Measurements from ENCODE around the gene JAM2. TPM values are rescaled to one million over a fixed set of nuclear protein-coding genes. Genes with fewer than 3 reads are reported as not detected.
A peak's percentile ranks its signal among the peaks of the same experiment; 100 is the strongest.
"Not testable (repeated sequence)": the region's sequence is repeated elsewhere in the genome, so short reads cannot be mapped to it uniquely, and the experiment has no call there.

JAM2 gene
- total RNA-seq, 1 experiment from 2014 or later, result not detected

- DNase-seq (ENCODE audit: low read depth), result peak; percentile 5
- in situ Hi-C loops (cut with HindIII; ENCODE audit: low pct_unique_long_range_greater_than_20kb, low sequenced_read_pairs), result no loop called here
Observed at GRCh38 chr21:25640202-25640942, 1.3 kb downstream of the JAM2 start.

GRCh38 chr21:25640943-25641292 lies 1.9 kb downstream of the JAM2 start:
- in situ Hi-C loops (cut with HindIII; ENCODE audit: low pct_unique_long_range_greater_than_20kb, low sequenced_read_pairs), result no loop called here
- DNase-seq (ENCODE audit: low read depth), result no peak

GRCh38 chr21:25643486-25643885 lies 4.4 kb downstream of the JAM2 start:
- DNase-seq (ENCODE audit: low read depth), result no peak
- in situ Hi-C loops (cut with HindIII; ENCODE audit: low pct_unique_long_range_greater_than_20kb, low sequenced_read_pairs), result no loop called here

- no peak for DNase-seq (ENCODE audit: low read depth)
- in situ Hi-C loops (cut with HindIII; ENCODE audit: low pct_unique_long_range_greater_than_20kb, low sequenced_read_pairs), result no loop called here
Observed at GRCh38 chr21:25646474-25646873, 7.4 kb downstream of the JAM2 start.

- DNase-seq (ENCODE audit: low read depth), result no peak
- in situ Hi-C loops (cut with HindIII; ENCODE audit: low pct_unique_long_range_greater_than_20kb, low sequenced_read_pairs), result no loop called here
Observed at GRCh38 chr21:25647647-25648046, 8.6 kb downstream of the JAM2 start.

GRCh38 chr21:25649146-25649545 lies 10.1 kb downstream of the JAM2 start:
- DNase-seq (ENCODE audit: low read depth), result no peak
- in situ Hi-C loops (cut with HindIII; ENCODE audit: low pct_unique_long_range_greater_than_20kb, low sequenced_read_pairs), result no loop called here

- no peak for DNase-seq (ENCODE audit: low read depth)
Observed at GRCh38 chr21:25656412-25656811, 17.4 kb downstream of the JAM2 start.

GRCh38 chr21:25657140-25657539 lies 18.1 kb downstream of the JAM2 start:
- in situ Hi-C loops (cut with HindIII; ENCODE audit: low pct_unique_long_range_greater_than_20kb, low sequenced_read_pairs), result no loop called here
- DNase-seq (ENCODE audit: low read depth), result no peak

More at GRCh38 chr21:25656412-25656811, 17.4 kb downstream of the JAM2 start:
- in situ Hi-C loops (cut with HindIII; ENCODE audit: low pct_unique_long_range_greater_than_20kb, low sequenced_read_pairs), result no loop called here

GRCh38 chr21:25658427-25659035 lies 19.5 kb downstream of the JAM2 start:
- in situ Hi-C loops (cut with HindIII; ENCODE audit: low pct_unique_long_range_greater_than_20kb, low sequenced_read_pairs), result no loop called here
- no peak for DNase-seq (ENCODE audit: low read depth)

- in situ Hi-C loops (cut with HindIII; ENCODE audit: low pct_unique_long_range_greater_than_20kb, low sequenced_read_pairs), result no loop called here
Observed at GRCh38 chr21:25660233-25660632, 21.2 kb downstream of the JAM2 start.

GRCh38 chr21:25664491-25664931 lies 25.5 kb downstream of the JAM2 start:
- no peak for DNase-seq (ENCODE audit: low read depth)
- in situ Hi-C loops (cut with HindIII; ENCODE audit: low pct_unique_long_range_greater_than_20kb, low sequenced_read_pairs), result no loop called here

More at GRCh38 chr21:25660233-25660632, 21.2 kb downstream of the JAM2 start:
- DNase-seq (ENCODE audit: low read depth), result no peak

- in situ Hi-C loops (cut with HindIII; ENCODE audit: low pct_unique_long_range_greater_than_20kb, low sequenced_read_pairs), result no loop called here
Observed at GRCh38 chr21:25670726-25671125, 31.7 kb downstream of the JAM2 start.

GRCh38 chr21:25676451-25676850 lies 37.4 kb downstream of the JAM2 start:
- in situ Hi-C loops (cut with HindIII; ENCODE audit: low pct_unique_long_range_greater_than_20kb, low sequenced_read_pairs), result no loop called here
- no peak for DNase-seq (ENCODE audit: low read depth)

More at GRCh38 chr21:25670726-25671125, 31.7 kb downstream of the JAM2 start:
- DNase-seq (ENCODE audit: low read depth), result no peak

GRCh38 chr21:25682382-25682781 lies 43.3 kb downstream of the JAM2 start:
- in situ Hi-C loops (cut with HindIII; ENCODE audit: low pct_unique_long_range_greater_than_20kb, low sequenced_read_pairs), result no loop called here
- DNase-seq (ENCODE audit: low read depth), result no peak

GRCh38 chr21:25687787-25688186 lies 48.7 kb downstream of the JAM2 start:
- no peak for DNase-seq (ENCODE audit: low read depth)
- in situ Hi-C loops (cut with HindIII; ENCODE audit: low pct_unique_long_range_greater_than_20kb, low sequenced_read_pairs), result no loop called here

GRCh38 chr21:25688275-25689155 lies 49.5 kb downstream of the JAM2 start:
- DNase-seq (ENCODE audit: low read depth), result no peak
- in situ Hi-C loops (cut with HindIII; ENCODE audit: low pct_unique_long_range_greater_than_20kb, low sequenced_read_pairs), result no loop called here

- no peak for DNase-seq (ENCODE audit: low read depth)
- in situ Hi-C loops (cut with HindIII; ENCODE audit: low pct_unique_long_range_greater_than_20kb, low sequenced_read_pairs), result no loop called here
Observed at GRCh38 chr21:25689226-25689625, 50.2 kb downstream of the JAM2 start.

- peak; percentile 76 for DNase-seq (ENCODE audit: low read depth)
- in situ Hi-C loops (cut with HindIII; ENCODE audit: low pct_unique_long_range_greater_than_20kb, low sequenced_read_pairs), result no loop called here
Observed at GRCh38 chr21:25691976-25692375, 52.9 kb downstream of the JAM2 start.

GRCh38 chr21:25695461-25695860 lies 56.4 kb downstream of the JAM2 start:
- in situ Hi-C loops (cut with HindIII; ENCODE audit: low pct_unique_long_range_greater_than_20kb, low sequenced_read_pairs), result not testable (repeated sequence)

More at GRCh38 chr21:25695461-25695860, 56.4 kb downstream of the JAM2 start:
- not testable (repeated sequence) for DNase-seq (ENCODE audit: low read depth)

All from Caki2 (cell line).